Measurements from ENCODE around the gene IL7R. TPM values are rescaled to one million over a fixed set of nuclear protein-coding genes. Genes with fewer than 3 reads are reported as not detected.

IL7R gene
- total and polyA plus RNA-seq, 2 donors (not counting 3 experiments of a cell fraction or from before 2014, with no cell fraction given) = 1.0 to 1.2 TPM

GRCh38 chr5:35838370-35839042 is 18.2 kb upstream of the IL7R start:
- Histone ChIP-seq H3K9ac (replicated peaks; ENCODE audit: extremely low read depth, insufficient read depth, low read length) (no peak overlapping the region), H3K4me1 (ENCODE audit: control insufficient read depth, extremely low read depth, insufficient read depth, low read length) (no peaks in the 10 kb centered on the region), H3K9me3 (replicated peaks; ENCODE audit: control insufficient read depth, insufficient read depth, low read length) (no peaks in the 10 kb centered on the region), H2AFZ (ENCODE audit: low read depth, low read length) (no peak overlapping the region), H4K20me1 (replicated peaks; ENCODE audit: control insufficient read depth, extremely low read depth, insufficient read depth, low read length) (no peaks in the 10 kb centered on the region), H3K27ac (ENCODE audit: insufficient read depth, low read depth, low read length) (no peak overlapping the region), H3K79me2 (ENCODE audit: control insufficient read depth, insufficient read depth, low read length) (no peaks in the 10 kb centered on the region), H3K36me3 (ENCODE audit: control insufficient read depth in 2 of 2, extremely low read depth in 1 of 2, insufficient read depth in 2 of 2, low read length in 2 of 2) (no peaks in the 10 kb centered on the region), H3K4me2 (ENCODE audit: insufficient read depth, low read length) (no peak overlapping the region), H3K27me3 (ENCODE audit: control insufficient read depth in 2 of 2, insufficient read depth in 2 of 2, low read length in 2 of 2) (peaks cover 0 to 2% of the 10 kb centered on the region in 2 experiments), H3K4me3 (replicated peaks in 1 of 3; ENCODE audit: insufficient read depth in 1 of 3, low read depth in 1 of 3, low read length in 3 of 3) (no peak overlapping the region), H3K9me1 (replicated peaks; ENCODE audit: control insufficient read depth, extremely low read depth, insufficient read depth, low read length) (no peaks in the 10 kb centered on the region)
- no TSS peak for BruUV-seq (replicated peaks)
- dilution Hi-C loops (cut with MboI; ENCODE audit: extremely low pct_ligation_motif_present, low sequenced_read_pairs) = no loop called here
- ChIA-PET CTCF (interaction anchor here (0.6 to 1.6 kb wide), 3 partner anchors 12 to 188 kb away, joined by 3 to 4 read pairs (median 3); no protein-coding TSS in a partner anchor), POLR2A (no interaction called here)
- intact Hi-C loops (cut with micrococcal nuclease) = no loop called here
- TF ChIP-seq FOS (IDR thresholded peaks at IDR 0.05; ENCODE audit: borderline replicate concordance, insufficient read depth, low read length) (no peak), POLR2A (IDR thresholded peaks at IDR 0.05; ENCODE audit: low read depth, low read length) (no peak), EZH2 (IDR thresholded peaks at IDR 0.05; ENCODE audit: borderline replicate concordance, low read depth, low read length, severe bottlenecking) (no peak), MAX (IDR thresholded peaks at IDR 0.05; ENCODE audit: insufficient read depth, insufficient read length) (no peak), GATA2 (IDR thresholded peaks at IDR 0.05; ENCODE audit: insufficient read depth, insufficient read length, low read depth, low read length) (no peak), JUN (IDR thresholded peaks at IDR 0.05; ENCODE audit: borderline replicate concordance, insufficient read depth, insufficient read length, low read depth) (no peak), CTCF (IDR thresholded peaks at IDR 0.05; ENCODE audit: extremely low read depth in 1 of 2, insufficient read depth in 1 of 2, low read depth in 1 of 2, low read length in 2 of 2) (no peak), MYC (IDR thresholded peaks at IDR 0.05; ENCODE audit: low read depth, low read length) (no peak), POLR2AphosphoS5 (IDR thresholded peaks at IDR 0.05; ENCODE audit: insufficient read depth, low read depth, low read length) (no peak)
- FAIRE-seq = no peak
- DNase-seq (ENCODE audit: low read depth, low spot score) = no peak

All from endothelial cell of umbilical vein (primary cell).